ENCODE measurements around the gene MGMT. TPM values are rescaled to one million over a fixed set of nuclear protein-coding genes. Genes with fewer than 3 reads are reported as not detected.

The MGMT gene
- total and polyA plus RNA-seq, 2 donors (not counting 3 experiments of a cell fraction or from before 2014, with no cell fraction given), result 15.0 to 15.2 TPM

DNA sequence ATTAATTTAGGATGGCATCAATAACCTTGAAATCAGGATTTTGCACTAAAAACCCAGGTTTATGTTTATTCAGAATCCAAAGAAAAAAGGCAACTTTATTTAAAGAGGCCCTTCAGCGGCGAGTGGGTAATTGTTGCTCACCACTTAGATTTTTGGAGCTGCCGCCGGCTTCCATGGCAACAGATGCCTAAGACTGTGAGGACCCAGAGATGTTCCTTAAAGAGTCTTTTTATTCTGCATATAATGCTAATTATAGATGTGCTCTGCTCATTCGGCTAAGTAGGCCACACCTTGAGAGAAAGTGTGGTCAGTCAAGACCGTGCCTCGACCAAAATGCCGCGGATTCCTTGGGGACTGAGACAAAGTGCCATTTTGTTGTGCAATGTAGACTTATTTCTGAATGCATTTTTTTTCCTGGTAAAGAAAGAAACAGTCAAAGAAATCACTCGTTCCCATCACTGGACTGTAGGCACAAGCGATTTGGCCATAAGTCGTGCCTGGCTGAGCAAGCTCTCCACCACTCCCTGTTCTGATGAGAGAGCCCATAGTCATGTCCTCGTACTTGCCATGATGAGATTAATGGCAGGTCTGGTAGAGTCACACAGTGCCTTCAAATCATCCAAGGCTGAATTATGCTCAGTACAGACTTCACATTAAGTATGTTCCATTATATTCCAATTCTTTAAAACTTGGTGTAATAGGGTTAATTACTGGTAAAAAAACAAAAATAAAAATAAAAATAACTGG, 21.4 kb upstream of the MGMT start:
- Histone ChIP-seq H3K36me3 (ENCODE audit: control insufficient read depth in 2 of 2, extremely low read depth in 1 of 2, insufficient read depth in 2 of 2, low read length in 2 of 2) (no peaks in the 10 kb centered on the region), H3K9ac (replicated peaks; ENCODE audit: extremely low read depth, insufficient read depth, low read length) (no peak overlapping the region), H2AFZ (ENCODE audit: low read depth, low read length) (no peak overlapping the region), H3K27me3 (ENCODE audit: control insufficient read depth in 2 of 2, insufficient read depth in 2 of 2, low read length in 2 of 2) (no peaks in the 10 kb centered on the region), H3K4me2 (ENCODE audit: insufficient read depth, low read length) (no peak overlapping the region), H3K27ac (ENCODE audit: insufficient read depth, low read depth, low read length) (no peak overlapping the region), H3K9me1 (replicated peaks; ENCODE audit: control insufficient read depth, extremely low read depth, insufficient read depth, low read length) (no peaks in the 10 kb centered on the region), H3K79me2 (ENCODE audit: control insufficient read depth, insufficient read depth, low read length) (no peaks in the 10 kb centered on the region), H4K20me1 (replicated peaks; ENCODE audit: control insufficient read depth, extremely low read depth, insufficient read depth, low read length) (no peaks in the 10 kb centered on the region), H3K4me1 (ENCODE audit: control insufficient read depth, extremely low read depth, insufficient read depth, low read length) (no peaks in the 10 kb centered on the region), H3K4me3 (replicated peaks in 1 of 3; ENCODE audit: insufficient read depth in 1 of 3, low read depth in 1 of 3, low read length in 3 of 3) (no peak overlapping the region), H3K9me3 (replicated peaks; ENCODE audit: control insufficient read depth, insufficient read depth, low read length) (no peaks in the 10 kb centered on the region)
- ChIA-PET CTCF (no interaction called here), POLR2A (no interaction called here)
- FAIRE-seq (no peak), DNase-seq (ENCODE audit: low read depth, low spot score) (no peak)
- no TSS peak for BruUV-seq (replicated peaks)
- dilution Hi-C loops (cut with MboI; ENCODE audit: extremely low pct_ligation_motif_present, low sequenced_read_pairs), result no loop called here
- TF ChIP-seq, protein P1, sequence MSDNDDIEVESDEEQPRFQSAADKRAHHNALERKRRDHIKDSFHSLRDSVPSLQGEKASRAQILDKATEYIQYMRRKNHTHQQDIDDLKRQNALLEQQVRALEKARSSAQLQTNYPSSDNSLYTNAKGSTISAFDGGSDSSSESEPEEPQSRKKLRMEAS (IDR thresholded peaks at IDR 0.05; ENCODE audit: insufficient read depth, insufficient read length), result no peak
- TF ChIP-seq POLR2AphosphoS5 (IDR thresholded peaks at IDR 0.05; ENCODE audit: insufficient read depth, low read depth, low read length) (no peak), FOS (IDR thresholded peaks at IDR 0.05; ENCODE audit: borderline replicate concordance, insufficient read depth, low read length) (no peak), JUN (IDR thresholded peaks at IDR 0.05; ENCODE audit: borderline replicate concordance, insufficient read depth, insufficient read length, low read depth) (no peak), POLR2A (IDR thresholded peaks at IDR 0.05; ENCODE audit: low read depth, low read length) (no peak), MYC (IDR thresholded peaks at IDR 0.05; ENCODE audit: low read depth, low read length) (no peak), GATA2 (IDR thresholded peaks at IDR 0.05; ENCODE audit: insufficient read depth, insufficient read length, low read depth, low read length) (no peak), EZH2 (IDR thresholded peaks at IDR 0.05; ENCODE audit: borderline replicate concordance, low read depth, low read length, severe bottlenecking) (no peak)
- TF ChIP-seq, protein P2, sequence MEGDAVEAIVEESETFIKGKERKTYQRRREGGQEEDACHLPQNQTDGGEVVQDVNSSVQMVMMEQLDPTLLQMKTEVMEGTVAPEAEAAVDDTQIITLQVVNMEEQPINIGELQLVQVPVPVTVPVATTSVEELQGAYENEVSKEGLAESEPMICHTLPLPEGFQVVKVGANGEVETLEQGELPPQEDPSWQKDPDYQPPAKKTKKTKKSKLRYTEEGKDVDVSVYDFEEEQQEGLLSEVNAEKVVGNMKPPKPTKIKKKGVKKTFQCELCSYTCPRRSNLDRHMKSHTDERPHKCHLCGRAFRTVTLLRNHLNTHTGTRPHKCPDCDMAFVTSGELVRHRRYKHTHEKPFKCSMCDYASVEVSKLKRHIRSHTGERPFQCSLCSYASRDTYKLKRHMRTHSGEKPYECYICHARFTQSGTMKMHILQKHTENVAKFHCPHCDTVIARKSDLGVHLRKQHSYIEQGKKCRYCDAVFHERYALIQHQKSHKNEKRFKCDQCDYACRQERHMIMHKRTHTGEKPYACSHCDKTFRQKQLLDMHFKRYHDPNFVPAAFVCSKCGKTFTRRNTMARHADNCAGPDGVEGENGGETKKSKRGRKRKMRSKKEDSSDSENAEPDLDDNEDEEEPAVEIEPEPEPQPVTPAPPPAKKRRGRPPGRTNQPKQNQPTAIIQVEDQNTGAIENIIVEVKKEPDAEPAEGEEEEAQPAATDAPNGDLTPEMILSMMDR (IDR thresholded peaks at IDR 0.05; ENCODE audit: extremely low read depth in 1 of 2, insufficient read depth in 1 of 2, low read depth in 1 of 2, low read length in 2 of 2), result no peak
- intact Hi-C loops (cut with micrococcal nuclease), result no loop called here
